HL-60 (cell line): ENCODE data around the gene DNM3.

Source experiments
- GABPA ChIP-seq: IDR thresholded peaks from 2 replicates; pipeline ENCODE4 v1.6.1; 2012; ENCODE audit warnings: low read depth
- POLR2AphosphoS5 ChIP-seq: IDR thresholded peaks from 2 replicates; pipeline ENCODE4 v1.6.1; 2012; ENCODE audit warnings: low read depth
- REST ChIP-seq: IDR thresholded peaks from 2 replicates; pipeline ENCODE4 v1.6.1; 2012; ENCODE audit warnings: low read depth; ENCODE audit not compliant: insufficient replicate concordance
- TF ChIP-seq, protein P1 (sequence below): IDR thresholded peaks from one replicate; pipeline ENCODE4 v1.5.1; 2011; ENCODE audit warnings: low read length, control low read depth, inconsistent platforms; ENCODE audit not compliant: insufficient read depth

- TF ChIP-seq, protein P1, sequence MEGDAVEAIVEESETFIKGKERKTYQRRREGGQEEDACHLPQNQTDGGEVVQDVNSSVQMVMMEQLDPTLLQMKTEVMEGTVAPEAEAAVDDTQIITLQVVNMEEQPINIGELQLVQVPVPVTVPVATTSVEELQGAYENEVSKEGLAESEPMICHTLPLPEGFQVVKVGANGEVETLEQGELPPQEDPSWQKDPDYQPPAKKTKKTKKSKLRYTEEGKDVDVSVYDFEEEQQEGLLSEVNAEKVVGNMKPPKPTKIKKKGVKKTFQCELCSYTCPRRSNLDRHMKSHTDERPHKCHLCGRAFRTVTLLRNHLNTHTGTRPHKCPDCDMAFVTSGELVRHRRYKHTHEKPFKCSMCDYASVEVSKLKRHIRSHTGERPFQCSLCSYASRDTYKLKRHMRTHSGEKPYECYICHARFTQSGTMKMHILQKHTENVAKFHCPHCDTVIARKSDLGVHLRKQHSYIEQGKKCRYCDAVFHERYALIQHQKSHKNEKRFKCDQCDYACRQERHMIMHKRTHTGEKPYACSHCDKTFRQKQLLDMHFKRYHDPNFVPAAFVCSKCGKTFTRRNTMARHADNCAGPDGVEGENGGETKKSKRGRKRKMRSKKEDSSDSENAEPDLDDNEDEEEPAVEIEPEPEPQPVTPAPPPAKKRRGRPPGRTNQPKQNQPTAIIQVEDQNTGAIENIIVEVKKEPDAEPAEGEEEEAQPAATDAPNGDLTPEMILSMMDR: no peak
- no peak for TF ChIP-seq POLR2AphosphoS5
- TF ChIP-seq REST: no peak
- TF ChIP-seq GABPA: no peak
These were observed 124.5 kb downstream of the DNM3 start for GRCh38 chr1:171965777-171966176.
